Neural cell (in vitro differentiated cells): Measurements from ENCODE around the gene NYAP2.

Experiments
- CTCF ChIP-seq: fragments of 450-650 bp; IDR thresholded peaks from 2 replicates; pipeline ENCODE4 v1.5.1; 2014; ENCODE audit warnings: antibody characterized with exemption, mild to moderate bottlenecking, moderate library complexity; ENCODE audit not compliant: poor library complexity, severe bottlenecking
- EP300 ChIP-seq: fragments of 450-650 bp; conservative IDR thresholded peaks from 2 replicates; pipeline ENCODE4 v1.6.1; 2014; ENCODE audit warnings: antibody characterized with exemption, mild to moderate bottlenecking, moderate library complexity; ENCODE audit not compliant: poor library complexity, severe bottlenecking
- EZH2 ChIP-seq: fragments of 200-600, 300-800 bp; shearing (Covaris generic), sonication (generic); IDR thresholded peaks from 2 replicates; pipeline ENCODE4 v1.6.1; 2014; ENCODE audit warnings: antibody characterized with exemption, low read length, borderline replicate concordance, mild to moderate bottlenecking; ENCODE audit not compliant: insufficient read depth, poor library complexity, severe bottlenecking
- MXI1 ChIP-seq: fragments of 450-650 bp; conservative IDR thresholded peaks from 2 replicates; pipeline ENCODE4 v1.6.1; 2014; ENCODE audit warnings: antibody characterized with exemption, mild to moderate bottlenecking; ENCODE audit not compliant: poor library complexity, severe bottlenecking
- POLR2AphosphoS5 ChIP-seq: IDR thresholded peaks from 2 replicates; pipeline ENCODE4 v1.6.1; 2012
- REST ChIP-seq: IDR thresholded peaks from 2 replicates; pipeline ENCODE4 v1.6.1; 2012; ENCODE audit warnings: borderline replicate concordance
- SMC3 ChIP-seq: fragments of 450-650 bp; conservative IDR thresholded peaks from 2 replicates; pipeline ENCODE4 v1.6.1; 2014; ENCODE audit warnings: antibody characterized with exemption, mild to moderate bottlenecking, moderate library complexity; ENCODE audit not compliant: poor library complexity

DNA sequence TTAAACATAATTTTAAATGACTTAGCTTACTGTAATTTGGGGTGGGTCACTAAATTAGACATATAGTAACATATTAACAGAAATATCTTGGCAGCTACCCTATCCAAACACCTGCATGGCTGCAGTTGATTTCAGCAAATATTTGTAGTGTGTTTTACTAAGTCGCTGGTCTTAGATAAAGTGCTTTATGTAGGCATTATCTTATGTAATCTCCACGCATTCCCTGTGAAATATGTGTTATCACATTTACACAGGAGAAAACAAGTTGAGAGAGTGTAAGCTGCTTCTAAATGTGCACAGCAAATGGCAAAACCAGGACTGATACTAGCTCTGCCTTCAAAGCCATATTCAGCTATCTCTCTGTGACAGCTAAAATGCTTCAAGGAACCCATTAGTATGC is 72.0 kb downstream of the NYAP2 start:
- TF ChIP-seq POLR2AphosphoS5 (no peak), CTCF (no peak), SMC3 (no peak), REST (no peak), MXI1 (no peak), EP300 (no peak), EZH2 (no peak)
